Heart right ventricle (tissue), 16 donors: Measurements from ENCODE around the gene UGT1A7. TPM values are rescaled to one million over a fixed set of nuclear protein-coding genes. Genes with fewer than 3 reads are reported as not detected.
"Not testable (repeated sequence)": the region's sequence is repeated elsewhere in the genome, so short reads cannot be mapped to it uniquely, and the experiment has no call there.

Experiments used
- ATAC-seq, 8 donors: fragments of 200-7000 bp; cut with Tn5 transposase; one replicate each; pipeline ENCODE4 v1.9.1; 2020; ENCODE audit warnings: mild to moderate bottlenecking in 8 of 8, moderate library complexity in 8 of 8, moderate number of reproducible peaks in 1 of 8
- DNase-seq, 2 donors: peaks; one replicate each; pipeline ENCODE4 v3.0.0-alpha.2; 2020
- H3K27ac ChIP-seq, 10 donors: fragments of 200-600 bp; sonication (generic) in 2 of 10; one replicate each; pipeline versions ENCODE4 v1.5.0 to v1.8.0; 2020 to 2022; ENCODE audit warnings: mild to moderate bottlenecking in 3 of 10
- H3K27me3 ChIP-seq, 7 donors: fragments of 200-600 bp; one replicate each; pipeline ENCODE4 v1.8.0; 2021 to 2022; ENCODE audit warnings: mild to moderate bottlenecking in 2 of 7
- H3K36me3 ChIP-seq, 9 donors: fragments of 200-600 bp; sonication (generic) in 1 of 9; one replicate each; pipeline versions ENCODE4 v1.5.0 to v1.8.0; 2020 to 2022; ENCODE audit warnings: mild to moderate bottlenecking in 2 of 9
- H3K4me1 ChIP-seq, 9 donors: fragments of 200-600 bp; sonication (generic) in 1 of 9; one replicate each; pipeline versions ENCODE4 v1.5.0 to v1.8.0; 2020 to 2022; ENCODE audit warnings: mild to moderate bottlenecking in 4 of 9
- H3K4me3 ChIP-seq, 10 donors: fragments of 200-600 bp; sonication (generic) in 2 of 10; one replicate each; pipeline versions ENCODE4 v1.5.0 to v1.8.0; 2020 to 2022; ENCODE audit warnings: mild to moderate bottlenecking in 7 of 10, moderate library complexity in 2 of 10
- H3K9me3 ChIP-seq, 11 donors: fragments of 200-600 bp in 10 of 11; sonication (generic) in 2 of 11; one replicate each; pipeline versions ENCODE4 v1.5.0 to v1.8.0; 2013 to 2022; ENCODE audit warnings: mild to moderate bottlenecking in 2 of 11, control low read depth in 1 of 11, moderate library complexity in 1 of 11
- WGBS, 2 donors: extraction: QIAGEN DNeasy Blood & Tissue Kit; methylation state at CpG; one replicate each; pipeline ENCODE4 v1.1.7; 2013; ENCODE audit warnings: inconsistent platforms in 1 of 2; 5-methylcytosine and 5-hydroxymethylcytosine counted together
- intact Hi-C, 10 donors: fragments of 100-400 bp; cut with DNase I; formaldehyde crosslinking; loops; one replicate each; pipeline versions ENCODE4 v1.11.1 to v1.14.2; 2022
- polyA plus RNA-seq, 2 donors: library from polyadenylated mRNA; stranded (reverse); fragments of 200-250 nt; gene quantifications; one replicate each; pipeline ENCODE4 v1.2.3, GENCODE V29; 2013
- total RNA-seq, 10 donors: library from RNA; stranded (reverse); fragmentation: NEBNext Ultra II Directional in 3 of 10; extraction: Animal tissue kit (Norgen Biotek cat#: 25700) in 3 of 10; gene quantifications; one replicate each; pipeline versions ENCODE4 v1.2.1 to v1.2.4, GENCODE V29; 2021 to 2023
- TF ChIP-seq, protein P1 (sequence below), 9 donors: fragments of 200-600 bp; sonication (generic) in 2 of 9; IDR thresholded peaks; one replicate each; pipeline versions ENCODE4 v1.5.0 to v1.8.0; 2021 to 2022; ENCODE audit warnings: antibody characterized with exemption in 9 of 9, mild to moderate bottlenecking in 5 of 9, moderate library complexity in 1 of 9
- donor health status: Arrhythmogenic right ventricular cardiomyopathy.
- donor health status: ischemic (EF 13 %, LVEDD 7.1; RV severe dilation, severe dysfunction).
- donor health status: healthy with polysubstance abuse.
- donor health status: DM: no; HTN: yes; CAD: no.
- donor health status: DM: no; HTN: no; CAD: no.
- donor health status: ischemic (EF 25% LVEDD 6.9; RV normal size, moderate dysfunction).
- donor health status: ischemic (EF 25% LVEDD 5.7; RV mildly dilated, moderate dysfunction).
- donor health status: healthy.
- donor health status: DM: yes; HTN: yes; CAD: no.
- donor health status: Ischemic cardiomyopathy.
- donor health status: ischemic (EF 35%, LVEDD 5.7; RV mildly dilated, moderate dysfunction).
- donor health status: nonischemic (EF 11% LVEDD 7.7; RV severe dilation, severe dysfunction).
- donor health status: DM: yes; HTN: yes; CAD: no.
- donor health status: PGD.
- donor health status: ischemic (EF 29% LVEDD 5.4; RV normal size, mild dysfunction).
- donor health status: nonischemic (EF 23%, LVEDD 6.1; RV moderate dilation, normal function).

UGT1A7 gene
- total and polyA plus RNA-seq, 12 donors: 0.01 TPM; not detected in 11

DNA sequence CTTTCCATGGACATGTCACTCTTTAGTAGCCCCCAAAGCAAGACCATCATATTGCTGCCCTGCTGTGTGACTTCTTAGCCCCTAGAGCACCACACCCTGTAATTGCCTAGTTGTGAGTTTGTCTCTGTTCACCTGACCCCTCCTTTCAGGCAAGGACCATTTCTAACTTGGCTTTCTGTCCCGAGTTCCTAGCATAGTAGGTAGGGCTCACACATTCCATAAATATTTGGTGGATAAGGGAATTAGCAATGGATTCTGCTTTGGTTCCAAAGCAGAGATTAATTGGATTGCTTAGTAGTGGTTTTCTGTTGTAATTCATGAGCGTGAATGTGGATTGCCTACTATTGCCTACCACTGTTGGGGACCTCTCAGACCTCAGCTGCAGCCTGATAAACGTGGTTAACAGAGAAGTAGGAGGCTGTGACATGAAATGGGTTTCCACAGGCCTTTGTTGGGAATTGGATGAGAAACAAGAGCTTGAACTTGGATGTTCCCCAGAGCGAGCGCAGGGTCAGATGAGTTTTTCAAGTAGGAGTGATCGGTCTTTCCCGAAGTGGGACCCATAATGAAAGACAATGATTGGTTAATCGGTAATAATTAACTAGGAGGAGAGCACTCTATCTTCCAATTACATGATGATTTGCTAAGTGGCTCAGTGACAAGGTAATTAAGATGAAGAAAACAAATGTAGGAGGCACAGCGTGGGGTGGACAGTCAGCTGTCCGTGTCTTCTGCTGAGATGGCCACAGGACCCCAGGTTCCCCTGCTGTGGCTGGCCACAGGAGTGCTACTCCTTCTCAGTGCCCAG is 65.0 kb downstream of the UGT1A7 start:
- H3K9me3 ChIP-seq: peaks cover 0 to 10% (median 0%) of the 10 kb centered on the region in 11 donors
- H3K4me3 ChIP-seq: no peak overlapping the region
- no peak for DNase-seq
- H3K27me3 ChIP-seq: peaks cover 0 to 8% (median 0%) of the 10 kb centered on the region in 7 donors
- H3K36me3 ChIP-seq: no peaks in the 10 kb centered on the region
- no peak overlapping the region for H3K27ac ChIP-seq
- WGBS, 2 donors: 66 to 73% methylated on average over 10 of the region's 10 CpGs
- no peak for ATAC-seq
- H3K4me1 ChIP-seq: no peaks in the 10 kb centered on the region
- TF ChIP-seq, protein P1, sequence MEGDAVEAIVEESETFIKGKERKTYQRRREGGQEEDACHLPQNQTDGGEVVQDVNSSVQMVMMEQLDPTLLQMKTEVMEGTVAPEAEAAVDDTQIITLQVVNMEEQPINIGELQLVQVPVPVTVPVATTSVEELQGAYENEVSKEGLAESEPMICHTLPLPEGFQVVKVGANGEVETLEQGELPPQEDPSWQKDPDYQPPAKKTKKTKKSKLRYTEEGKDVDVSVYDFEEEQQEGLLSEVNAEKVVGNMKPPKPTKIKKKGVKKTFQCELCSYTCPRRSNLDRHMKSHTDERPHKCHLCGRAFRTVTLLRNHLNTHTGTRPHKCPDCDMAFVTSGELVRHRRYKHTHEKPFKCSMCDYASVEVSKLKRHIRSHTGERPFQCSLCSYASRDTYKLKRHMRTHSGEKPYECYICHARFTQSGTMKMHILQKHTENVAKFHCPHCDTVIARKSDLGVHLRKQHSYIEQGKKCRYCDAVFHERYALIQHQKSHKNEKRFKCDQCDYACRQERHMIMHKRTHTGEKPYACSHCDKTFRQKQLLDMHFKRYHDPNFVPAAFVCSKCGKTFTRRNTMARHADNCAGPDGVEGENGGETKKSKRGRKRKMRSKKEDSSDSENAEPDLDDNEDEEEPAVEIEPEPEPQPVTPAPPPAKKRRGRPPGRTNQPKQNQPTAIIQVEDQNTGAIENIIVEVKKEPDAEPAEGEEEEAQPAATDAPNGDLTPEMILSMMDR (IDR thresholded peaks at IDR 0.05): no peak
- intact Hi-C loops: no loop called here

DNA sequence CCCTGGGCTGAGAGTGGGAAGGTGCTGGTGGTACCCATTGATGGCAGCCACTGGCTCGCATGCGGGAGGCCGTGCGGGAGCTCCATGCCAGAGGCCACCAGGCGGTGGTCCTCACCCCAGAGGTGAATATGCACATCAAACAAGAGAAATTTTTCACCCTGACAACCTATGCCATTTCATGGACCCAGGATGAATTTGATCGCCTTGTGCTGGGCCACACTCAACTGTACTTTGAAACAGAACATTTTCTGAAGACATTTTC is 65.5 kb downstream of the UGT1A7 start:
- WGBS, 2 donors: 91 to 92% methylated on average over 6 of the region's 6 CpGs
- Histone ChIP-seq H3K36me3 (no peaks in the 10 kb centered on the region), H3K27me3 (peaks cover 0 to 5% (median 0%) of the 10 kb centered on the region in 7 donors), H3K4me1 (no peaks in the 10 kb centered on the region), H3K9me3 (peaks cover 0 to 10% (median 0%) of the 10 kb centered on the region in 11 donors), H3K4me3 (no peak overlapping the region), H3K27ac (no peak overlapping the region)
- TF ChIP-seq, protein P1 (IDR thresholded peaks at IDR 0.05): no peak
- intact Hi-C loops: no loop called here
- ATAC-seq (no peak), DNase-seq (no peak)

DNA sequence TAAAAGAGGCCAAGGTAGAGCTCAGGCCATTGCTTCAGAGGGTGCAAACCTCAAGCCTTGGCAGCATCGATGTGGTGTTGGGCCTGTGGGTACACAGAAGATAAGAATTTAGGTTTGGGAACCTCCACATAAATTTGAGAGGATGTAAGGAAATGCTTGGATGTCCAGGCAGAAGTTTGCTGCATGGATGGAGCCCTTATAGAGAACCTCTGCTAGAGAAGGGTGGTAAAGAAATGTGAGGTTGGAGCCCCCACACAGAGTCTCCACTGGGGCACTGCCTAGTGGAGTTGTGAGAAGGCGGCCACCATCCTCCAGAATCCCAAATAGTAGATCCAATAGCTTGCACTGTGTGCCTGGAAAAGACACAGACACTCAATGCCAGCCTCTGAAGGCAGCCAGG is 69.0 kb downstream of the UGT1A7 start:
- DNase-seq, H3K4me3 ChIP-seq, H3K9me3 ChIP-seq, ATAC-seq, intact Hi-C loops, H3K27me3 ChIP-seq, H3K27ac ChIP-seq, H3K36me3 ChIP-seq, H3K4me1 ChIP-seq: not testable (repeated sequence)
- 62 to 68% methylated on average over 2 of the region's 2 CpGs for WGBS, 2 donors

DNA sequence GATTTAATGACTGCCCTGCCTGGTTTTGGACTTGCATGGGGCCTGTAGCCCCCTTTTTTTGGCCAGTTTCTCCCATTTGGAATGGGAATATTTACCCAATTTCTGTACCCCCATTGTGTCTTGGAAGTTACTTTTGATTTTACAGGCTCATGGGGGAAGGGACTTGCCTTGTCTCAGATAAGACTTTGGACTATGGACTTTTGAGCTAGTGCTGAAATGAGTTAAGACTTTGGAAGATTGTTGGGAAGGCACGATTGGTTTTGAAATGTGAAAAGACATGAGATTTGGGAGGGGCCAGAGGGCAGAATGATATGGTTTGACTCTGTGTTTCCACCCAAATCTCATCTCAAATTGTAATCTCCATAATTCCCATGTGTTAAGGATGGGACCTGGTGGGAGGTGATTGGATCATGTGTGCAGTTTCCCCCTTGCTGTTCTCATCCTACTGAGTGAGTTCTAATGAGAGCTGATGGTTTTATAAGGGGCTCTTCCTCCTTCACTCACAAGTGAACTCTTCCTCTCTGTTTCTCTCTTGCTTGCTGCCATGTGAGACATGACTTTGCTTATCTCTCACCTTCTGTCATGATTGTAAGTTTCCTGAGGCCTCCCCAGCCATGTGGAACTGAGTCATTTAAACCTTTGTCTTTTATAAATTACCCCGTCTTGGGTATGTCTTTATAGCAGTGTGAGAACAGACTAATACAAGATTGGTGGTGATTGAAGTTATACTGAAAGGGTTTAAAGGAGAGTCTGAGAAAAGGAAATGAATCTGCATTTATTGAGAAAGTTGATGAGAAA is 69.7 kb downstream of the UGT1A7 start:
- H3K4me3 ChIP-seq, ATAC-seq, H3K27me3 ChIP-seq, intact Hi-C loops, H3K36me3 ChIP-seq, H3K9me3 ChIP-seq, H3K27ac ChIP-seq, H3K4me1 ChIP-seq, DNase-seq: not testable (repeated sequence)
- 64 to 73% methylated on average over 2 of the region's 2 CpGs for WGBS, 2 donors

DNA sequence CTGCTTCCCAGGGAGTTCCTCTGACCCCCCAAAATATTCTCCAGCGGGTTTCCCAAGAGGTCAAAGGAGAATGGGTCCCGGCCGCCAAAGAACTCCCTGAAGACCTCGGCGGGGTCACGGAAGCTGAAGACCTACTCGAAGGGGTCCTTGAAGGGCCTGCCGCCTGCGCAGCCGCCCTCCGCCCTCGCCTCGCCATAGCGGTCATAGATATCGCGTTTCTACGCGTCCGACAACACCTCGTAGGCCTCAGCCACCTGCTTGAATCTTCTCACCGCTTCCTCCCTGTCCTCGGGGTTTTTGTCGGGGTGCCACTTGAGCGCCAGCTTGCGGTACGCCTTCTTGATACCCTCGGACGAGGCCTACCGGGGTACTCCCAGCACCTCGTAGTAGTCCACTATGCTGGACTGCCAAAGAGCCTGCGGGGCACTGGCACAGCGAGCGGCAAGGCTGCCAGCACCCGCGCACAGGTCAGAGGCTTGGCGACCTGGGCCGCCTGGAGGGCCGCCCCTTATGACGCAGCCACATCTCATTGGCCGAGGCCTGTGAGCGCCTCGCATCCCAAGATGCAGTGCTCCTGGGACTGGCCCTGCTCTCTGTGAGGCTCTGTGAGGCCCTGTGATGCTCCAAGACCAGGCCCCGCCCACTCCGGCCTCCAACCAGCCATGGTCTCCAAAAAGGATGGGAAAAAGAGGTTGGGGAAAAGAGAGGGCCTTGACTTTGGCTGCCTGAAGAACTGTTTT is 73.3 kb downstream of the UGT1A7 start:
- intact Hi-C loops: no loop called here
- ATAC-seq (no peak), DNase-seq (no peak)
- peaks cover 0 to 6% (median 0%) of the 10 kb centered on the region in 7 donors for H3K27me3 ChIP-seq
- no peak overlapping the region for H3K27ac ChIP-seq
- no peaks in the 10 kb centered on the region for H3K4me1 ChIP-seq
- no peaks in the 10 kb centered on the region for H3K36me3 ChIP-seq
- WGBS, 2 donors: 85 to 87% methylated on average over 42 to 43 of the region's 44 CpGs
- peaks cover 0 to 10% (median 0%) of the 10 kb centered on the region in 11 donors for H3K9me3 ChIP-seq
- no peak overlapping the region for H3K4me3 ChIP-seq
- TF ChIP-seq, protein P1 (IDR thresholded peaks at IDR 0.05): no peak
